Uterus (tissue), 4 donors: ENCODE results near the gene ZNF652. TPM values are rescaled to one million over a fixed set of nuclear protein-coding genes. Genes with fewer than 3 reads are reported as not detected.
"Not testable (repeated sequence)": the region's sequence is repeated elsewhere in the genome, so short reads cannot be mapped to it uniquely, and the experiment has no call there.

ENCODE experiments used
- DNase-seq, 2 donors: peaks; one replicate each; pipeline ENCODE4 v3.0.0-alpha.2; 2019 to 2020
- H3K27ac ChIP-seq, 2 donors: fragments of 200-600 bp; sonication (generic); 1 replicate in 1 of 2; 2 replicates in 1 of 2; pipeline ENCODE4 v1.5.1; 2016 to 2018
- H3K27me3 ChIP-seq, 2 donors: fragments of 200-600 bp; sonication (generic); one replicate each; pipeline ENCODE4 v1.5.1; 2018 to 2019; ENCODE audit warnings: control low read depth in 1 of 2
- H3K36me3 ChIP-seq, 2 donors: fragments of 200-600 bp; sonication (generic); one replicate each; pipeline ENCODE4 v1.5.1; 2019; ENCODE audit warnings: control low read depth in 1 of 2
- H3K4me1 ChIP-seq, 2 donors: fragments of 200-600 bp; sonication (generic); one replicate each; pipeline ENCODE4 v1.5.1; 2018 to 2019; ENCODE audit warnings: control low read depth in 1 of 2
- H3K4me3 ChIP-seq, 2 donors: fragments of 200-600 bp; sonication (generic); 1 replicate in 1 of 2; 2 replicates in 1 of 2; pipeline ENCODE4 v1.5.1; 2018 to 2019; ENCODE audit warnings: mild to moderate bottlenecking in 1 of 2
- H3K9me3 ChIP-seq, 2 donors: fragments of 200-600 bp; sonication (generic); one replicate each; pipeline ENCODE4 v1.5.1; 2019; ENCODE audit warnings: control low read depth in 1 of 2
- CTCF ChIP-seq, 4 experiments: fragments of 200-600 bp in 2 of 4; fragments of 450-650 bp in 2 of 4; sonication (generic) in 2 of 4; IDR thresholded peaks; one replicate each; pipeline ENCODE4 v1.5.1; 2016 to 2019; ENCODE audit warnings: antibody characterized with exemption in 4 of 4, mild to moderate bottlenecking in 2 of 4, moderate library complexity in 1 of 4
- POLR2A ChIP-seq, 2 donors: fragments of 450-650 bp; IDR thresholded peaks; one replicate each; pipeline ENCODE4 v1.6.1; 2016; ENCODE audit warnings: antibody characterized with exemption in 2 of 2, mild to moderate bottlenecking in 1 of 2, moderate library complexity in 1 of 2
- intact Hi-C: fragments of 100-400 bp; cut with DNase I; formaldehyde crosslinking; loops from one replicate; pipeline ENCODE4 v1.15.1; 2023; ENCODE audit warnings: low total_unique reads
- total RNA-seq, 4 donors: library from RNA; depleted of rRNA in 3 of 4; stranded (reverse); fragments of >200 nt in 3 of 4; gene quantifications; one replicate each; pipeline versions ENCODE4 v1.1.0 to v1.2.4, GENCODE V29; 2014 to 2023
- donor health status: DM: yes; HTN: yes; CAD: no.

ZNF652 gene
- total RNA-seq, 4 donors from 2014 or later: 17.6 to 65.3 (median 36.2) TPM

- intact Hi-C loops: no loop called here
- DNase-seq: no peak
These were observed 73.7 kb downstream of the ZNF652 start for GRCh38 chr17:49288388-49288787.

GRCh38 chr17:49287481-49287880 is 74.6 kb downstream of the ZNF652 start:
- Histone ChIP-seq H3K27ac (no peak overlapping the region), H3K36me3 (no peaks in the 10 kb centered on the region), H3K4me1 (no peaks in the 10 kb centered on the region), H3K9me3 (no peaks in the 10 kb centered on the region), H3K4me3 (no peak overlapping the region), H3K27me3 (no peaks in the 10 kb centered on the region)
- no peak for DNase-seq
- no peak for TF ChIP-seq POLR2A (IDR thresholded peaks at IDR 0.05)
- TF ChIP-seq CTCF (IDR thresholded peaks at IDR 0.05): no peak
- intact Hi-C loops: no loop called here

More at GRCh38 chr17:49288388-49288787, 73.7 kb downstream of the ZNF652 start:
- no peak overlapping the region for H3K27ac ChIP-seq
- TF ChIP-seq POLR2A (IDR thresholded peaks at IDR 0.05) (no peak), CTCF (IDR thresholded peaks at IDR 0.05) (no peak)
- H3K4me3 ChIP-seq: no peak overlapping the region
- no peaks in the 10 kb centered on the region for H3K27me3 ChIP-seq
- no peaks in the 10 kb centered on the region for H3K9me3 ChIP-seq
- no peaks in the 10 kb centered on the region for H3K4me1 ChIP-seq
- no peaks in the 10 kb centered on the region for H3K36me3 ChIP-seq

- H3K27me3 ChIP-seq, intact Hi-C loops, DNase-seq, H3K9me3 ChIP-seq, H3K27ac ChIP-seq, H3K36me3 ChIP-seq, H3K4me3 ChIP-seq, H3K4me1 ChIP-seq: not testable (repeated sequence)
These were observed 75.6 kb downstream of the ZNF652 start for GRCh38 chr17:49286261-49286973.

- Histone ChIP-seq H3K4me3 (no peak overlapping the region), H3K27me3 (no peaks in the 10 kb centered on the region), H3K27ac (no peak overlapping the region), H3K36me3 (no peaks in the 10 kb centered on the region), H3K9me3 (no peaks in the 10 kb centered on the region), H3K4me1 (no peaks in the 10 kb centered on the region)
- intact Hi-C loops: no loop called here
- TF ChIP-seq CTCF (IDR thresholded peaks at IDR 0.05): no peak
- no peak for TF ChIP-seq POLR2A (IDR thresholded peaks at IDR 0.05)
- DNase-seq: no peak
These were observed 76.3 kb downstream of the ZNF652 start for GRCh38 chr17:49285716-49286115.

- no peaks in the 10 kb centered on the region for H3K27me3 ChIP-seq
- no peak for TF ChIP-seq CTCF (IDR thresholded peaks at IDR 0.05)
- TF ChIP-seq POLR2A (IDR thresholded peaks at IDR 0.05): no peak
- H3K36me3 ChIP-seq: no peaks in the 10 kb centered on the region
- H3K4me3 ChIP-seq: no peak overlapping the region
- intact Hi-C loops: no loop called here
- no peak overlapping the region for H3K27ac ChIP-seq
- no peak for DNase-seq
- no peaks in the 10 kb centered on the region for H3K4me1 ChIP-seq
- no peaks in the 10 kb centered on the region for H3K9me3 ChIP-seq
These were observed 81.1 kb downstream of the ZNF652 start for GRCh38 chr17:49280918-49281317.
